Measurements from ENCODE around the gene DACH2. TPM values are rescaled to one million over a fixed set of nuclear protein-coding genes. Genes with fewer than 3 reads are reported as not detected.

Gene DACH2
- polyA plus RNA-seq = under 1 TPM; 0.01 to 0.04 TPM

DNA sequence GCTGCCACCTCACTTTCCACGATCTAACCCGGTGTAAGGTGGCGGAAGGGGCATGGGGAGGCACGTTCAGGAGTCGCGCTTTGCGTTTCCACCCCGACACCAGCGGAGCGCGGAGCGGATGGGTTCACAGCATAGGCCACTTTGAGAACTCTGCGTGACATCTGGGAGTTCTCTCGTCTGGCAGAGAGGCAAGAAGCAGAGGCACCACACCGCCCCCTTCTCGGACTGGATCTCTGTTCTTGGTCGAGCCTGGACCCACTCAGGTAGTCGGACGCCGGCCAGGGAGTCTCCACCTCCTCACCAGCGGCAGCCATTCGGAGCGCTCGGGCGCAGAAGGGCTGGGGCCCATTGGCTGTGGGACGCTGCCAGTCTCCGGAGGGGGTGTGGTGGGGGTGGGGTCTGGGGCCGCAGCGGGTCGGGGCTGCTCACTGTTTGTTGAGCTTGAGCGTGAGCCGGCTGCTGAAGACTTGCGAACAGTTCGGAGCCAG, at the start of gene DACH2:
DACH2 (plus strand) TSS at position 428 of the 488 bp plus-strand sequence.
- WGBS, 2 donors = 1 to 32% methylated on average over 33 to 34 of the region's 34 CpGs
- Histone ChIP-seq H3K4me3 (ENCODE audit: low read depth in 1 of 2, low read length in 2 of 2) (peak within 1 kb of the TSS; percentile 40 to 62), H3K27me3 (ENCODE audit: control insufficient read depth in 1 of 2, insufficient read depth in 2 of 2, low read length in 2 of 2) (no peaks in the 10 kb centered on the region), H3K36me3 (ENCODE audit: control insufficient read depth in 2 of 2, insufficient read depth in 2 of 2, low read length in 1 of 2) (no peaks in the 10 kb centered on the region), H3K4me1 (ENCODE audit: control insufficient read depth in 2 of 2, insufficient read depth in 2 of 2, low read length in 1 of 2) (peaks cover 0 to 4% of the 10 kb centered on the region in 2 donors), H3K9me3 (ENCODE audit: control insufficient read depth in 2 of 2, insufficient read depth in 1 of 2, low read depth in 1 of 2, low read length in 1 of 2) (no peaks in the 10 kb centered on the region), H3K27ac (ENCODE audit: low read depth in 2 of 2, low read length in 1 of 2) (no peak within 1 kb of the TSS)

- Histone ChIP-seq H3K27ac (ENCODE audit: low read depth in 2 of 2, low read length in 1 of 2) (no peak overlapping the region), H3K27me3 (ENCODE audit: control insufficient read depth in 1 of 2, insufficient read depth in 2 of 2, low read length in 2 of 2) (no peaks in the 10 kb centered on the region), H3K4me3 (ENCODE audit: low read depth in 1 of 2, low read length in 2 of 2) (no peak overlapping the region), H3K9me3 (ENCODE audit: control insufficient read depth in 2 of 2, insufficient read depth in 1 of 2, low read depth in 1 of 2, low read length in 1 of 2) (no peaks in the 10 kb centered on the region), H3K36me3 (ENCODE audit: control insufficient read depth in 2 of 2, insufficient read depth in 2 of 2, low read length in 1 of 2) (no peaks in the 10 kb centered on the region), H3K4me1 (ENCODE audit: control insufficient read depth in 2 of 2, insufficient read depth in 2 of 2, low read length in 1 of 2) (no peaks in the 10 kb centered on the region)
- WGBS, 2 donors = 72 to 82% methylated on average over 2 of the region's 2 CpGs
Observed at GRCh38 chrX:86102341-86102740, 45.9 kb upstream of the DACH2 start.

DNA sequence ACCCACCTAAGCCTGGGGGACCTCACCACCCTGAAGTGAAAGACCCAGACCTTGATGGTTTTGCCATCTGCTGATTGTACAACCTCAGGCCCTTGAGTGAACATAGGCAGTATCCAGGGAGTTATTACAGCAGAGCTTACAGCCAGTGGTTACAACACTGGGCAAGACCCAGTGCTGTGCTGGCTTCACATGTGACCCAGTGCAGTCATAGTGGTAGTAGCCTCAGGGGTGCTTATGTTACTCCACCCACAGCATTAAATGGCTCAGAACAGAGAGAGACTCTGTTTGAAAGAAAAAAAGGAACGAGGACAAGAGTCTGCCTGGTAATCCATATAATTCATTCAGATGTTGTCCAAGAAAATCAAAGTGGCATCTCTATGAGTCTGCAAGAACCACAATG, 45.2 kb upstream of the DACH2 start:
- Histone ChIP-seq H3K27ac (ENCODE audit: low read depth in 2 of 2, low read length in 1 of 2) (no peak overlapping the region), H3K4me1 (ENCODE audit: control insufficient read depth in 2 of 2, insufficient read depth in 2 of 2, low read length in 1 of 2) (no peaks in the 10 kb centered on the region), H3K4me3 (ENCODE audit: low read depth in 1 of 2, low read length in 2 of 2) (no peak overlapping the region), H3K9me3 (ENCODE audit: control insufficient read depth in 2 of 2, insufficient read depth in 1 of 2, low read depth in 1 of 2, low read length in 1 of 2) (no peaks in the 10 kb centered on the region), H3K27me3 (ENCODE audit: control insufficient read depth in 1 of 2, insufficient read depth in 2 of 2, low read length in 2 of 2) (no peaks in the 10 kb centered on the region), H3K36me3 (ENCODE audit: control insufficient read depth in 2 of 2, insufficient read depth in 2 of 2, low read length in 1 of 2) (no peaks in the 10 kb centered on the region)
- 31 to 50% methylated on average over 1 of the region's 1 CpG for WGBS, 2 donors

DNA sequence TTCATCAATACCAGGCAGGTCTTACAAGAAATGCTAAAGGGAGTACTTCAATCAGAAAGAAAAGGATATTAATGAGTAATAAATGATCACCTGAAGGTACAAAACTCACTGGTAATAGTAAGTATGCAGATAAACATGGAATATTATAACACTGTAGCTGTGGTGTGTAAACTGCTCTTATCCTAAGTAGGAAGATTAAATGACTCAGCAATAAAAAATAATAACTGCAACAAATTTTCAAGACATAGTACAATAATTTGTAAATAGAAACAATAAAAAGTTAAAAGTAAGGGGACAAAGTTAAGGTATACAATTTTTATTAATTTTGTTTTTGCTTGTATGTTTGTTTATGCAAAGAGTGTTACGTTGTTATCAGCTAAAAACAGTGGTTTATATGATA, 43.7 kb upstream of the DACH2 start:
- H3K36me3 ChIP-seq (ENCODE audit: control insufficient read depth in 2 of 2, insufficient read depth in 2 of 2, low read length in 1 of 2) = no peaks in the 10 kb centered on the region
- no peaks in the 10 kb centered on the region for H3K9me3 ChIP-seq (ENCODE audit: control insufficient read depth in 2 of 2, insufficient read depth in 1 of 2, low read depth in 1 of 2, low read length in 1 of 2)
- no peaks in the 10 kb centered on the region for H3K27me3 ChIP-seq (ENCODE audit: control insufficient read depth in 1 of 2, insufficient read depth in 2 of 2, low read length in 2 of 2)
- no peak overlapping the region for H3K4me3 ChIP-seq (ENCODE audit: low read depth in 1 of 2, low read length in 2 of 2)
- 61 to 71% methylated on average over 1 of the region's 1 CpG for WGBS, 2 donors
- H3K27ac ChIP-seq (ENCODE audit: low read depth in 2 of 2, low read length in 1 of 2) = no peak overlapping the region
- no peaks in the 10 kb centered on the region for H3K4me1 ChIP-seq (ENCODE audit: control insufficient read depth in 2 of 2, insufficient read depth in 2 of 2, low read length in 1 of 2)

DNA sequence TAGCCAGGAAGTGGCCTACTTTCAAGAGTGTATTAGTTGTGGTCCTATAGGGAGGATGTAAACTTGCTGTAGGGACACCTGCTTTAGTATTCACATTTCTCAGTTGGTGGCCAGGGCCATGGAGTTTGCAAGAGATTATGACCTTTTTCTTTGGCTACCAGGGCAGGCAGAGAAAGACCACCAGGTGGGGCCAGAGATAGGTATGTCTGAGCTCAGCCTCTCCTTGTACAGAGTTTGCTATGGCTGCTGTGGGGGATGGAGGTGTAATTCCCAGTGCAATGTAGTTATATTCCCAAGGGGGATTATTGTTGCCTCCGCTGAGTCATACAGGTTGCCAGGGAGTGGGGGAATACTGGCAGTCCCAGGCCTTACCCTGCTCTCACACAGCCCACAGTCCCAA, 26.3 kb upstream of the DACH2 start:
- Histone ChIP-seq H3K4me3 (ENCODE audit: low read depth in 1 of 2, low read length in 2 of 2) (no peak overlapping the region), H3K36me3 (ENCODE audit: control insufficient read depth in 2 of 2, insufficient read depth in 2 of 2, low read length in 1 of 2) (no peaks in the 10 kb centered on the region), H3K4me1 (ENCODE audit: control insufficient read depth in 2 of 2, insufficient read depth in 2 of 2, low read length in 1 of 2) (no peaks in the 10 kb centered on the region), H3K9me3 (ENCODE audit: control insufficient read depth in 2 of 2, insufficient read depth in 1 of 2, low read depth in 1 of 2, low read length in 1 of 2) (no peaks in the 10 kb centered on the region), H3K27me3 (ENCODE audit: control insufficient read depth in 1 of 2, insufficient read depth in 2 of 2, low read length in 2 of 2) (no peaks in the 10 kb centered on the region), H3K27ac (ENCODE audit: low read depth in 2 of 2, low read length in 1 of 2) (no peak overlapping the region)
- 82 to 88% methylated on average over 1 of the region's 1 CpG for WGBS, 2 donors

DNA sequence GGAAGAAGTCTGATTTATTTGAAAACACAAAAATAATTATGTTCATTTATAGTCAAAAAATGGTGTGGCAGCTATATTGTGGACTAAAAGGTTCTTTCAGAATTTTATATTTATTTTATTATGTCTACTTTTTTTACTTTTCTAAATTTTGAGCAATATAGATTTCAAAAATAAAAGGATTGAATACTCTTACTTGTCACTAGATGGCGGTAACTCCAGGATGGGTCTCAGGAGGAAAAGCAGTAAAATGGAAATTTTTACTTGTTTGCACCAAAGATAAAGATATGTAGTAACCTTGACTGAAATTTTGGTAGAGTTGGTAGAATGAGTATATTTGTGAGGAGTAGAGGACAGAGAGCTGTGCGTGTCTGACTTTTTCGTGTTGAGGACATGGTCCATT, 14.5 kb upstream of the DACH2 start:
- H3K4me1 ChIP-seq (ENCODE audit: control insufficient read depth in 2 of 2, insufficient read depth in 2 of 2, low read length in 1 of 2) = no peaks in the 10 kb centered on the region
- no peaks in the 10 kb centered on the region for H3K9me3 ChIP-seq (ENCODE audit: control insufficient read depth in 2 of 2, insufficient read depth in 1 of 2, low read depth in 1 of 2, low read length in 1 of 2)
- H3K27me3 ChIP-seq (ENCODE audit: control insufficient read depth in 1 of 2, insufficient read depth in 2 of 2, low read length in 2 of 2) = no peaks in the 10 kb centered on the region
- no peaks in the 10 kb centered on the region for H3K36me3 ChIP-seq (ENCODE audit: control insufficient read depth in 2 of 2, insufficient read depth in 2 of 2, low read length in 1 of 2)
- no peak overlapping the region for H3K27ac ChIP-seq (ENCODE audit: low read depth in 2 of 2, low read length in 1 of 2)
- no peak overlapping the region for H3K4me3 ChIP-seq (ENCODE audit: low read depth in 1 of 2, low read length in 2 of 2)
- WGBS, 2 donors = 3 to 17% methylated on average over 3 of the region's 3 CpGs

GRCh38 chrX:86137071-86137470, 11.2 kb upstream of the DACH2 start:
- 66 to 74% methylated on average over 3 of the region's 3 CpGs for WGBS, 2 donors
- no peak overlapping the region for H3K27ac ChIP-seq (ENCODE audit: low read depth in 2 of 2, low read length in 1 of 2)
- H3K36me3 ChIP-seq (ENCODE audit: control insufficient read depth in 2 of 2, insufficient read depth in 2 of 2, low read length in 1 of 2) = no peaks in the 10 kb centered on the region
- H3K4me1 ChIP-seq (ENCODE audit: control insufficient read depth in 2 of 2, insufficient read depth in 2 of 2, low read length in 1 of 2) = no peaks in the 10 kb centered on the region
- H3K4me3 ChIP-seq (ENCODE audit: low read depth in 1 of 2, low read length in 2 of 2) = no peak overlapping the region
- no peaks in the 10 kb centered on the region for H3K27me3 ChIP-seq (ENCODE audit: control insufficient read depth in 1 of 2, insufficient read depth in 2 of 2, low read length in 2 of 2)
- H3K9me3 ChIP-seq (ENCODE audit: control insufficient read depth in 2 of 2, insufficient read depth in 1 of 2, low read depth in 1 of 2, low read length in 1 of 2) = no peaks in the 10 kb centered on the region

GRCh38 chrX:86141786-86142185, 6.5 kb upstream of the DACH2 start:
- Histone ChIP-seq H3K4me3 (ENCODE audit: low read depth in 1 of 2, low read length in 2 of 2) (no peak overlapping the region), H3K36me3 (ENCODE audit: control insufficient read depth in 2 of 2, insufficient read depth in 2 of 2, low read length in 1 of 2) (no peaks in the 10 kb centered on the region), H3K27ac (ENCODE audit: low read depth in 2 of 2, low read length in 1 of 2) (no peak overlapping the region), H3K4me1 (ENCODE audit: control insufficient read depth in 2 of 2, insufficient read depth in 2 of 2, low read length in 1 of 2) (no peaks in the 10 kb centered on the region), H3K27me3 (ENCODE audit: control insufficient read depth in 1 of 2, insufficient read depth in 2 of 2, low read length in 2 of 2) (no peaks in the 10 kb centered on the region), H3K9me3 (ENCODE audit: control insufficient read depth in 2 of 2, insufficient read depth in 1 of 2, low read depth in 1 of 2, low read length in 1 of 2) (no peaks in the 10 kb centered on the region)
- WGBS, 2 donors = 30 to 42% methylated on average over 1 of the region's 1 CpG

- no peaks in the 10 kb centered on the region for H3K27me3 ChIP-seq (ENCODE audit: control insufficient read depth in 1 of 2, insufficient read depth in 2 of 2, low read length in 2 of 2)
- H3K36me3 ChIP-seq (ENCODE audit: control insufficient read depth in 2 of 2, insufficient read depth in 2 of 2, low read length in 1 of 2) = no peaks in the 10 kb centered on the region
- H3K9me3 ChIP-seq (ENCODE audit: control insufficient read depth in 2 of 2, insufficient read depth in 1 of 2, low read depth in 1 of 2, low read length in 1 of 2) = no peaks in the 10 kb centered on the region
- H3K4me1 ChIP-seq (ENCODE audit: control insufficient read depth in 2 of 2, insufficient read depth in 2 of 2, low read length in 1 of 2) = peaks cover 0 to 4% of the 10 kb centered on the region in 2 donors
- H3K27ac ChIP-seq (ENCODE audit: low read depth in 2 of 2, low read length in 1 of 2) = no peak overlapping the region
- WGBS, 2 donors = 65 to 89% methylated on average over 4 of the region's 4 CpGs
- no peak overlapping the region for H3K4me3 ChIP-seq (ENCODE audit: low read depth in 1 of 2, low read length in 2 of 2)
Observed at GRCh38 chrX:86146102-86146501, 2.1 kb upstream of the DACH2 start.

GRCh38 chrX:86148594-86148993, 343 bp downstream of the DACH2 start:
- Histone ChIP-seq H3K4me1 (ENCODE audit: control insufficient read depth in 2 of 2, insufficient read depth in 2 of 2, low read length in 1 of 2) (peaks cover 0 to 4% of the 10 kb centered on the region in 2 donors), H3K27ac (ENCODE audit: low read depth in 2 of 2, low read length in 1 of 2) (no peak overlapping the region), H3K36me3 (ENCODE audit: control insufficient read depth in 2 of 2, insufficient read depth in 2 of 2, low read length in 1 of 2) (no peaks in the 10 kb centered on the region), H3K4me3 (ENCODE audit: low read depth in 1 of 2, low read length in 2 of 2) (peak overlapping the region; percentile 40 to 62), H3K27me3 (ENCODE audit: control insufficient read depth in 1 of 2, insufficient read depth in 2 of 2, low read length in 2 of 2) (no peaks in the 10 kb centered on the region), H3K9me3 (ENCODE audit: control insufficient read depth in 2 of 2, insufficient read depth in 1 of 2, low read depth in 1 of 2, low read length in 1 of 2) (no peaks in the 10 kb centered on the region)
- 2 to 43% methylated on average over 16 to 23 of the region's 23 CpGs for WGBS, 2 donors

Data from esophagus (tissue), 2 donors.